Suprapubic skin (tissue), 3 donors: ENCODE data around the gene SYDE2.

ENCODE experiments used
- POLR2AphosphoS5 ChIP-seq, 3 donors: sonication (generic); formaldehyde crosslinking; IDR thresholded peaks; one replicate each; pipeline ENCODE4 v1.6.1; 2017; ENCODE audit warnings: antibody characterized with exemption in 3 of 3
- TF ChIP-seq, protein P1 (sequence below), 2 donors: fragments of 200-600 bp in 1 of 2; fragments of 450-650 bp in 1 of 2; sonication (generic) in 1 of 2; IDR thresholded peaks; one replicate each; pipeline ENCODE4 v1.5.1; 2016 to 2019; ENCODE audit warnings: antibody characterized with exemption in 2 of 2, mild to moderate bottlenecking in 1 of 2, moderate library complexity in 1 of 2

DNA sequence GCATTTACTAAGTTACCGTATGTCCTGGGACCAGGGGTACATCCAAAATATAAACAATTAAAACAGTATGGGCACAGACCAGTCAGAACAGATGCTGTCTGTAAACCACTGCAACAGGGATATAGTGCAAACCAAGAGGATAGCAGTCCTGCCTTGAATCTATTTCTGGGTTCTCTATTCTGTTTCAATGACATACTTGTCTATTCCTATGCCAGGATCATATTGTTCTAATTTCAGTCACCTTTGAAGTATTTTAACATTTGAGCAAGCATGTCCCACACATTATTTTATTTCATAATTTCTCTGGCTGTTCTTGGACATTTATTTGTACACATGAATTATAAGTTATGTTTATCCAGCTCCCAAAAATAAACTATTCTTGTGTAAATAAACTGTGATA lies 28.2 kb upstream of the SYDE2 start:
- TF ChIP-seq, protein P1, sequence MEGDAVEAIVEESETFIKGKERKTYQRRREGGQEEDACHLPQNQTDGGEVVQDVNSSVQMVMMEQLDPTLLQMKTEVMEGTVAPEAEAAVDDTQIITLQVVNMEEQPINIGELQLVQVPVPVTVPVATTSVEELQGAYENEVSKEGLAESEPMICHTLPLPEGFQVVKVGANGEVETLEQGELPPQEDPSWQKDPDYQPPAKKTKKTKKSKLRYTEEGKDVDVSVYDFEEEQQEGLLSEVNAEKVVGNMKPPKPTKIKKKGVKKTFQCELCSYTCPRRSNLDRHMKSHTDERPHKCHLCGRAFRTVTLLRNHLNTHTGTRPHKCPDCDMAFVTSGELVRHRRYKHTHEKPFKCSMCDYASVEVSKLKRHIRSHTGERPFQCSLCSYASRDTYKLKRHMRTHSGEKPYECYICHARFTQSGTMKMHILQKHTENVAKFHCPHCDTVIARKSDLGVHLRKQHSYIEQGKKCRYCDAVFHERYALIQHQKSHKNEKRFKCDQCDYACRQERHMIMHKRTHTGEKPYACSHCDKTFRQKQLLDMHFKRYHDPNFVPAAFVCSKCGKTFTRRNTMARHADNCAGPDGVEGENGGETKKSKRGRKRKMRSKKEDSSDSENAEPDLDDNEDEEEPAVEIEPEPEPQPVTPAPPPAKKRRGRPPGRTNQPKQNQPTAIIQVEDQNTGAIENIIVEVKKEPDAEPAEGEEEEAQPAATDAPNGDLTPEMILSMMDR (IDR thresholded peaks at IDR 0.05): no peak
- no peak for TF ChIP-seq POLR2AphosphoS5 (IDR thresholded peaks at IDR 0.05)
